H1 (cell line): ENCODE measurements around the gene FOXC2. TPM values are rescaled to one million over a fixed set of nuclear protein-coding genes. Genes with fewer than 3 reads are reported as not detected.

Source experiments
- ASH2L ChIP-seq: fragments of 200-600, 300-600 bp; sonication (generic); IDR thresholded peaks from one replicate; pipeline ENCODE4 v1.7.1; 2017; ENCODE audit warnings: low read length
- BACH1 ChIP-seq: IDR thresholded peaks from 2 replicates; pipeline ENCODE4 v1.6.1; 2012; ENCODE audit warnings: low read length, improper control_type of control experiment
- CEBPB ChIP-seq: IDR thresholded peaks from 2 replicates; pipeline ENCODE4 v1.6.1; 2012; ENCODE audit warnings: low read depth, low read length
- CTBP2 ChIP-seq: IDR thresholded peaks from 2 replicates; pipeline ENCODE4 v1.7.0; 2011; ENCODE audit warnings: borderline replicate concordance, mild to moderate bottlenecking, moderate library complexity, mixed read lengths, low read length; ENCODE audit not compliant: insufficient read depth, insufficient read length
- E2F6 ChIP-seq: IDR thresholded peaks from 2 replicates; pipeline ENCODE4 v1.6.1; 2012; ENCODE audit warnings: inconsistent platforms
- EZH2 ChIP-seq: fragments of 200-600 bp; sonication (generic); IDR thresholded peaks from 2 replicates; pipeline ENCODE4 v1.7.1; 2012; ENCODE audit warnings: low read depth, mild to moderate bottlenecking, moderate library complexity, low read length, inconsistent platforms; ENCODE audit not compliant: severe bottlenecking
- HDAC2 ChIP-seq, 2 experiments: fragments of 300-600 bp in 1 of 2; sonication (generic) in 1 of 2; IDR thresholded peaks; 2 replicates each; pipeline ENCODE4 v1.6.1; 2011 to 2012; ENCODE audit warnings: low read depth in 2 of 2, low read length in 2 of 2, mild to moderate bottlenecking in 2 of 2, moderate library complexity in 2 of 2, borderline replicate concordance in 1 of 2, inconsistent platforms in 1 of 2
- KDM4A ChIP-seq: IDR thresholded peaks from one replicate; pipeline ENCODE4 v1.7.1; 2012; ENCODE audit warnings: low read depth, mild to moderate bottlenecking, moderate library complexity, low read length, inconsistent platforms; ENCODE audit not compliant: severe bottlenecking
- MAFK ChIP-seq: IDR thresholded peaks from 2 replicates; pipeline ENCODE4 v1.6.1; 2012; ENCODE audit warnings: low read depth, mild to moderate bottlenecking, improper control_type of control experiment, low read length
- MAX ChIP-seq: IDR thresholded peaks from 2 replicates; pipeline ENCODE4 v1.6.1; 2012; ENCODE audit warnings: inconsistent platforms
- NANOG ChIP-seq: IDR thresholded peaks from 2 replicates; pipeline ENCODE4 v1.6.1; 2011; ENCODE audit warnings: low read length, low read depth, mild to moderate bottlenecking, inconsistent platforms; ENCODE audit not compliant: insufficient read depth, poor library complexity, severe bottlenecking
- PHF8 ChIP-seq: fragments of 200-600 bp; sonication (generic); conservative IDR thresholded peaks from 2 replicates; pipeline ENCODE4 v1.7.1; 2012; ENCODE audit warnings: low read depth, mild to moderate bottlenecking, inconsistent platforms, low read length, moderate library complexity
- POLR2A ChIP-seq, 2 experiments: IDR thresholded peaks; 1 replicate in 1 of 2; 2 replicates in 1 of 2; pipeline ENCODE4 v1.6.1; 2011; ENCODE audit warnings: low read depth in 2 of 2, low read length in 2 of 2, mild to moderate bottlenecking in 2 of 2; ENCODE audit errors: control extremely low read depth in 1 of 2
- POU5F1 ChIP-seq: IDR thresholded peaks from 2 replicates; pipeline ENCODE4 v1.6.1; 2011; ENCODE audit warnings: low read depth, mild to moderate bottlenecking, low read length, moderate library complexity
- SIX5 ChIP-seq: IDR thresholded peaks from 2 replicates; pipeline ENCODE4 v1.6.1; 2011; ENCODE audit warnings: mild to moderate bottlenecking, low read depth, low read length
- SP1 ChIP-seq: IDR thresholded peaks from 2 replicates; pipeline ENCODE4 v1.6.1; 2011; ENCODE audit warnings: low read depth, low read length
- SRF ChIP-seq: IDR thresholded peaks from 2 replicates; pipeline ENCODE4 v1.6.1; 2011; ENCODE audit warnings: mild to moderate bottlenecking, low read depth, low read length, moderate library complexity
- SUZ12 ChIP-seq: fragments of 200-600 bp; sonication (generic); IDR thresholded peaks from 2 replicates; pipeline ENCODE4 v1.6.1; 2012; ENCODE audit warnings: mild to moderate bottlenecking, inconsistent platforms, low read length, moderate library complexity, mixed read lengths
- TAF1 ChIP-seq: IDR thresholded peaks from 2 replicates; pipeline ENCODE4 v1.6.1; 2011; ENCODE audit warnings: mild to moderate bottlenecking, low read depth, low read length
- TCF12 ChIP-seq: IDR thresholded peaks from 2 replicates; pipeline ENCODE4 v1.6.1; 2011; ENCODE audit warnings: low read depth, mild to moderate bottlenecking, low read length
- USF2 ChIP-seq: IDR thresholded peaks from 2 replicates; pipeline ENCODE4 v1.6.1; 2011; ENCODE audit warnings: low read length, improper control_type of control experiment
- polyA plus RNA-seq, 7 experiments: library from polyadenylated mRNA; depleted of rRNA in 3 of 7; stranded (reverse) in 5 of 7; unstranded in 2 of 7; fragments of >200 nt in 5 of 7; fragments of 200-250 nt in 2 of 7; gene quantifications; 1 replicate in 5 of 7; 2 replicates in 1 of 7; 4 replicates in 1 of 7; pipeline versions ENCODE4 v1.2.1 to v1.2.3, GENCODE V29; 2011 to 2013; ENCODE audit warnings: missing spikeins in 2 of 7, mixed read lengths in 2 of 7
- total RNA-seq: library from RNA; stranded (reverse); fragmentation: NEBNext Ultra II Directional; extraction: Animal tissue kit (Norgen Biotek cat#: 25700); gene quantifications from 2 replicates; pipeline ENCODE4 v1.2.1, GENCODE V29; 2021

FOXC2 gene
- total and polyA plus RNA-seq, 2 of the 8 experiments (the other 6 are each of a cell fraction or from before 2014, with no cell fraction given), result 0.09 TPM; not detected in 1

- TF ChIP-seq ASH2L (peak; percentile 27), SRF (peak; percentile 53; the same call in 1 of the 2 replicates), E2F6 (peak; percentile 33; the same call in 1 of the 2 replicates), TCF12 (0 out of 2 replicates have a peak, but pooled peaks have one; percentile 43), SIX5 (peak; percentile 26; the same call in 1 of the 2 replicates), KDM4A (peak; percentile 53), POLR2A (IDR thresholded peaks at IDR 0.05; ENCODE audit: control extremely low read depth in 1 of 2, low read depth in 2 of 2, low read length in 2 of 2) (no peak), SUZ12 (no peak), NANOG (no peak), SP1 (peak; percentile 63; the same call in 1 of the 2 replicates), CEBPB (no peak), POU5F1 (0 out of 2 replicates have a peak, but pooled peaks have one; percentile 58), CTBP2 (peak; percentile 87), HDAC2 (IDR thresholded peaks at IDR 0.05; ENCODE audit: borderline replicate concordance in 1 of 2, low read depth in 2 of 2, low read length in 2 of 2) (no peak), MAX (peak; percentile 49; the same call in 1 of the 2 replicates), USF2 (no peak), BACH1 (no peak), PHF8 (no peak), TAF1 (no peak), MAFK (no peak), EZH2 (no peak)
Measured at GRCh38 chr16:86575754-86576557, 9.3 kb downstream of the FOXC2 start (continued).
